Dermis blood vessel endothelial cell (primary cell): ENCODE results near the gene PARD3B. TPM values are rescaled to one million over a fixed set of nuclear protein-coding genes. Genes with fewer than 3 reads are reported as not detected.
"Not testable (repeated sequence)": the region's sequence is repeated elsewhere in the genome, so short reads cannot be mapped to it uniquely, and the experiment has no call there.

Experiments used
- DNase-seq: peaks from one replicate; pipeline ENCODE4 v3.0.0; 2010
- total RNA-seq: library from RNA; depleted of rRNA; stranded (reverse); fragments of >200 nt; gene quantifications from 2 replicates; pipeline ENCODE4 v1.2.3, GENCODE V29; 2014

PARD3B gene
- total RNA-seq, 1 donor from 2014 or later: 13.3 TPM

GRCh38 chr2:205212357-205212756 is 667.1 kb downstream of the PARD3B start:
- no peak for DNase-seq

GRCh38 chr2:205216092-205216491 is 670.8 kb downstream of the PARD3B start:
- DNase-seq: no peak

GRCh38 chr2:205216580-205216979 is 671.3 kb downstream of the PARD3B start:
- DNase-seq: no peak

GRCh38 chr2:205217004-205217403 is 671.7 kb downstream of the PARD3B start:
- DNase-seq: no peak

GRCh38 chr2:205218056-205218455 is 672.8 kb downstream of the PARD3B start:
- DNase-seq: no peak

GRCh38 chr2:205218816-205219215 is 673.5 kb downstream of the PARD3B start:
- DNase-seq: not testable (repeated sequence)

- DNase-seq: no peak
Observed at GRCh38 chr2:205220559-205220958, 675.3 kb downstream of the PARD3B start.

GRCh38 chr2:205232086-205232485 is 686.8 kb downstream of the PARD3B start:
- no peak for DNase-seq

- no peak for DNase-seq
Observed at GRCh38 chr2:205235434-205235833, 690.2 kb downstream of the PARD3B start.

- DNase-seq: no peak
Observed at GRCh38 chr2:205237524-205237923, 692.2 kb downstream of the PARD3B start.

GRCh38 chr2:205245001-205245400 is 699.7 kb downstream of the PARD3B start:
- no peak for DNase-seq

GRCh38 chr2:205245652-205246051 is 700.4 kb downstream of the PARD3B start:
- DNase-seq: peak; percentile 19

- no peak for DNase-seq
Observed at GRCh38 chr2:205259121-205259520, 713.8 kb downstream of the PARD3B start.

- DNase-seq: no peak
Observed at GRCh38 chr2:205261516-205262020, 716.3 kb downstream of the PARD3B start.

- no peak for DNase-seq
Observed at GRCh38 chr2:205267323-205267722, 722.0 kb downstream of the PARD3B start.

GRCh38 chr2:205270689-205271088 is 725.4 kb downstream of the PARD3B start:
- DNase-seq: peak; percentile 89

- peak; percentile 50 for DNase-seq
Observed at GRCh38 chr2:205273148-205273547, 727.9 kb downstream of the PARD3B start.

GRCh38 chr2:205273627-205274026 is 728.4 kb downstream of the PARD3B start:
- no peak for DNase-seq

GRCh38 chr2:205274801-205275200 is 729.5 kb downstream of the PARD3B start:
- DNase-seq: no peak

GRCh38 chr2:205276116-205276777 is 731.0 kb downstream of the PARD3B start:
- DNase-seq: no peak

GRCh38 chr2:205280596-205281236 is 735.4 kb downstream of the PARD3B start:
- no peak for DNase-seq

- no peak for DNase-seq
Observed at GRCh38 chr2:205283736-205284270, 738.5 kb downstream of the PARD3B start.

- DNase-seq: no peak
Observed at GRCh38 chr2:205284334-205284733, 739.1 kb downstream of the PARD3B start.

GRCh38 chr2:205287316-205287715 is 742.0 kb downstream of the PARD3B start:
- DNase-seq: no peak
